H1 (cell line): Measurements from ENCODE around the gene KLK1. TPM values are rescaled to one million over a fixed set of nuclear protein-coding genes. Genes with fewer than 3 reads are reported as not detected.

Experiments used
- ASH2L ChIP-seq: fragments of 200-600, 300-600 bp; sonication (generic); IDR thresholded peaks from one replicate; pipeline ENCODE4 v1.7.1; 2017; ENCODE audit warnings: low read length
- CREB1 ChIP-seq: IDR thresholded peaks from 2 replicates; pipeline ENCODE4 v1.6.1; 2012; ENCODE audit warnings: inconsistent platforms
- SP2 ChIP-seq: IDR thresholded peaks from 2 replicates; pipeline ENCODE4 v1.6.1; 2012; ENCODE audit warnings: mild to moderate bottlenecking, low read length, inconsistent platforms
- SP4 ChIP-seq: IDR thresholded peaks from 2 replicates; pipeline ENCODE4 v1.6.1; 2012; ENCODE audit warnings: low read length, inconsistent platforms
- polyA plus RNA-seq, 7 experiments: library from polyadenylated mRNA; depleted of rRNA in 3 of 7; stranded (reverse) in 5 of 7; unstranded in 2 of 7; fragments of >200 nt in 5 of 7; fragments of 200-250 nt in 2 of 7; gene quantifications; 1 replicate in 5 of 7; 2 replicates in 1 of 7; 4 replicates in 1 of 7; pipeline versions ENCODE4 v1.2.1 to v1.2.3, GENCODE V29; 2011 to 2013; ENCODE audit warnings: missing spikeins in 2 of 7, mixed read lengths in 2 of 7
- total RNA-seq: library from RNA; stranded (reverse); fragmentation: NEBNext Ultra II Directional; extraction: Animal tissue kit (Norgen Biotek cat#: 25700); gene quantifications from 2 replicates; pipeline ENCODE4 v1.2.1, GENCODE V29; 2021

The KLK1 gene
- total and polyA plus RNA-seq, 2 of the 8 experiments (the other 6 are each of a cell fraction or from before 2014, with no cell fraction given): 3.4 to 4.0 TPM

GRCh38 chr19:50844296-50844935 lies 20.8 kb upstream of the KLK1 start (continued):
- no peak for TF ChIP-seq CREB1
- no peak for TF ChIP-seq SP4
- no peak for TF ChIP-seq SP2
- TF ChIP-seq ASH2L: no peak
